Mesothelial cell of epicardium (in vitro differentiated cells): ENCODE measurements around the gene ATAD1. TPM values are rescaled to one million over a fixed set of nuclear protein-coding genes. Genes with fewer than 3 reads are reported as not detected.

ENCODE experiments used
- DNase-seq, 2 experiments: peaks; one replicate each; pipeline ENCODE4 v3.0.0; 2021; ENCODE audit warnings: low spot score in 2 of 2; ENCODE audit not compliant: unreplicated experiment in 2 of 2
- H3K27ac Mint-ChIP-seq: 2 replicates; pipeline ENCODE4 v1.8.0; 2021; ENCODE audit warnings: mixed read lengths
- H3K27me3 Mint-ChIP-seq: 2 replicates; pipeline ENCODE4 v1.8.0; 2021; ENCODE audit warnings: low read depth, mixed read lengths
- H3K36me3 Mint-ChIP-seq: 2 replicates; pipeline ENCODE4 v1.8.0; 2021; ENCODE audit warnings: mixed read lengths
- H3K4me1 Mint-ChIP-seq: 2 replicates; pipeline ENCODE4 v1.8.0; 2021; ENCODE audit warnings: mixed read lengths
- H3K4me3 Mint-ChIP-seq: 2 replicates; pipeline ENCODE4 v1.8.0; 2021; ENCODE audit warnings: mild to moderate bottlenecking, moderate library complexity, mixed read lengths
- H3K9me3 Mint-ChIP-seq: 2 replicates; pipeline ENCODE4 v1.8.0; 2021; ENCODE audit warnings: mixed read lengths
- CTCF ChIP-seq: fragments of 200-600 bp; sonication (generic); IDR thresholded peaks from one replicate; pipeline ENCODE4 v1.5.0; 2021; ENCODE audit warnings: antibody characterized with exemption; ENCODE audit not compliant: unreplicated experiment
- total RNA-seq: library from RNA; stranded (reverse); gene quantifications from 3 replicates; pipeline ENCODE4 v1.2.1, GENCODE V29; 2021

The ATAD1 gene
- total RNA-seq, 1 donor from 2014 or later: 54.3 TPM

- Mint-ChIP-seq H3K27ac (no peak overlapping the region), H3K9me3 (no peaks in the 10 kb centered on the region), H3K36me3 (no peaks in the 10 kb centered on the region), H3K4me3 (no peak overlapping the region), H3K4me1 (peaks cover 12% of the 10 kb centered on the region), H3K27me3 (no peaks in the 10 kb centered on the region)
- DNase-seq: no peak
- TF ChIP-seq CTCF: no peak
Measured at GRCh38 chr10:87705339-87705738, 112.7 kb downstream of the ATAD1 start.

DNA sequence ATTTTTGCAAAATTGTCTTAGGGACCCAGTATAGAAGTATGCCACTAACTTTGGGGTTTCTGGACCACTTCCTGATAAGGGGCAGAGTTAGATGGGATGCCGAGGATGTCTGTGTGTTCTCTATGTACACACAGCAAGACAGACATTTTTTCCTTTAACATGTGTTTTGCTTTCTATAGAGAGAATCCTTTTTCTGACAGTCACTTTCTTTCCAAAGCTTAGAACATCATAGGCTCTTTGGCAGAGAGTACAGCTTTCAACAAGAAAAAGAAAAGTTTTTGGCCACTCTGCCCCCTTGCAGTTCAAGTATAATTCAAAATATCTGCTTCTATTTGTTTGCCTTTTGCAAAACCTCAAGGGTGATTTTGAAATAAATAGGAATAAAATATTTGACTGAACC lies 114.3 kb downstream of the ATAD1 start:
- no peaks in the 10 kb centered on the region for H3K9me3 Mint-ChIP-seq
- H3K36me3 Mint-ChIP-seq: no peaks in the 10 kb centered on the region
- peaks cover 12% of the 10 kb centered on the region for H3K4me1 Mint-ChIP-seq
- no peaks in the 10 kb centered on the region for H3K27me3 Mint-ChIP-seq
- DNase-seq: no peak
- H3K27ac Mint-ChIP-seq: no peak overlapping the region
- no peak for TF ChIP-seq CTCF
- H3K4me3 Mint-ChIP-seq: no peak overlapping the region

- H3K9me3 Mint-ChIP-seq: no peaks in the 10 kb centered on the region
- TF ChIP-seq CTCF: no peak
- no peak overlapping the region for H3K4me3 Mint-ChIP-seq
- peaks cover 12% of the 10 kb centered on the region for H3K4me1 Mint-ChIP-seq
- no peaks in the 10 kb centered on the region for H3K36me3 Mint-ChIP-seq
- DNase-seq: no peak
- H3K27ac Mint-ChIP-seq: no peak overlapping the region
- H3K27me3 Mint-ChIP-seq: peaks cover 5% of the 10 kb centered on the region
Measured at GRCh38 chr10:87702973-87703294, 115.1 kb downstream of the ATAD1 start.

DNA sequence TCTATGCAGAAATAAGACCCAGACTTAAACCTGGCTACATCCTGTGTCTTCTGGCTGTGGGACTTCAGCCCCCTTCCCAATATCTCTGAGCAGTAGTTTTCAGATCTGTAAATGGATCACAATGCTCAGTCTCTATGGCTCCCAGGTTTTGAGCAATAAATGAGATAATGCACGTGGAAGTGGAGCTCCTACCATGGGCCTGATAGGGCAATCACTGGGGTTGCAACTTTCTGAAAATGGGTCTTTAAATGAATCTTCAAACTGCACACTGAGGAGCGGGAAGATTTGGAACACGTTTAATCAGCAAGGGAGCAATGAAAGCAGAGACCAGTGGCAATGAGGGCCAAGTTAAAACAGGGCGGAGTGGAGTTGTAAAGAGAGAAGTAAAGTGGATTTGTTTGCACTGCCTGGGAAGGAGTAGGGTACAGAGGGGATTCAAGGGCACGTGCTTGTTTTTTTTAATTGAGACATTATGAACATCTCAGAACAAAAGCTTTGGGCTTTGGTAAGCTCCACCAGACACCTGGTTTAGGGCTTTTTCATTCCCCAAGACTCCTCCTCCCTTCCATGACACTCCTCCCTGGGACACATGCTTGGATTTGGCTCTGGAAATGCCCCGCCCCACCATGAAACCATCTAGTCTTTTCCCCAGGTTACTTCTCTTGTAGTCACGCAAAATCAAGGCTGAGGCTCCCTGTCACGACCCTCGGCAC lies 115.6 kb downstream of the ATAD1 start:
- H3K36me3 Mint-ChIP-seq: no peaks in the 10 kb centered on the region
- DNase-seq: no peak
- TF ChIP-seq CTCF: no peak
- peaks cover 6% of the 10 kb centered on the region for H3K27me3 Mint-ChIP-seq
- H3K4me3 Mint-ChIP-seq: no peak overlapping the region
- H3K9me3 Mint-ChIP-seq: no peaks in the 10 kb centered on the region
- no peak overlapping the region for H3K27ac Mint-ChIP-seq
- H3K4me1 Mint-ChIP-seq: peaks cover 12% of the 10 kb centered on the region

Other genes starting within 250 kb of the ATAD1 start
- gene PAPSS2, start 158.3 kb downstream of the ATAD1 start, total RNA-seq: 13.2 to 16.9 TPM (median 13.7 TPM) in 3 replicates
- 1.1 to 1.2 TPM (median 1.2 TPM) in 3 replicates for gene KLLN, start 45.3 kb upstream of the ATAD1 start, total RNA-seq
- 72.7 to 77.9 TPM (median 72.7 TPM) in 3 replicates for gene PTEN, start 45.4 kb upstream of the ATAD1 start, total RNA-seq